ENCODE measurements around the gene SMARCA1. TPM values are rescaled to one million over a fixed set of nuclear protein-coding genes. Genes with fewer than 3 reads are reported as not detected.

Gene SMARCA1
- total RNA-seq, 1 donor from 2014 or later, result 53.8 TPM

- Histone ChIP-seq H3K9ac (ENCODE audit: low read depth in 1 of 3, low read length in 3 of 3) (no peak overlapping the region), H3K4me1 (ENCODE audit: control insufficient read depth in 3 of 3, insufficient read depth in 3 of 3, low read length in 3 of 3) (no peaks in the 10 kb centered on the region), H3K36me3 (ENCODE audit: control insufficient read depth in 3 of 3, insufficient read depth in 3 of 3, low read length in 3 of 3) (peaks cover 0 to 8% (median 6%) of the 10 kb centered on the region in 3 donors), H3K4me3 (ENCODE audit: low read length in 3 of 3) (no peak overlapping the region), H3K27me3 (ENCODE audit: control insufficient read depth in 3 of 3, insufficient read depth in 3 of 3, low read length in 3 of 3) (no peaks in the 10 kb centered on the region), H3K9me3 (ENCODE audit: control insufficient read depth in 3 of 3, low read length in 3 of 3) (no peaks in the 10 kb centered on the region), H3K27ac (ENCODE audit: low read depth, low read length) (no peak overlapping the region)
These were observed 6.9 kb downstream of the SMARCA1 start for GRCh38 chrX:129516402-129516801.

- Histone ChIP-seq H3K36me3 (ENCODE audit: control insufficient read depth in 3 of 3, insufficient read depth in 3 of 3, low read length in 3 of 3) (peaks cover 0 to 8% (median 7%) of the 10 kb centered on the region in 3 donors), H3K9ac (ENCODE audit: low read depth in 1 of 3, low read length in 3 of 3) (no peak overlapping the region), H3K27me3 (ENCODE audit: control insufficient read depth in 3 of 3, insufficient read depth in 3 of 3, low read length in 3 of 3) (no peaks in the 10 kb centered on the region), H3K27ac (ENCODE audit: low read depth, low read length) (no peak overlapping the region), H3K9me3 (ENCODE audit: control insufficient read depth in 3 of 3, low read length in 3 of 3) (no peaks in the 10 kb centered on the region), H3K4me3 (ENCODE audit: low read length in 3 of 3) (no peak overlapping the region), H3K4me1 (ENCODE audit: control insufficient read depth in 3 of 3, insufficient read depth in 3 of 3, low read length in 3 of 3) (no peaks in the 10 kb centered on the region)
These were observed 10.9 kb downstream of the SMARCA1 start for GRCh38 chrX:129512409-129512808.

- no peaks in the 10 kb centered on the region for H3K4me1 ChIP-seq (ENCODE audit: control insufficient read depth in 3 of 3, insufficient read depth in 3 of 3, low read length in 3 of 3)
- no peak overlapping the region for H3K9ac ChIP-seq (ENCODE audit: low read depth in 1 of 3, low read length in 3 of 3)
- H3K9me3 ChIP-seq (ENCODE audit: control insufficient read depth in 3 of 3, low read length in 3 of 3), result no peaks in the 10 kb centered on the region
- H3K36me3 ChIP-seq (ENCODE audit: control insufficient read depth in 3 of 3, insufficient read depth in 3 of 3, low read length in 3 of 3), result peaks cover 0 to 8% (median 7%) of the 10 kb centered on the region in 3 donors
- H3K4me3 ChIP-seq (ENCODE audit: low read length in 3 of 3), result no peak overlapping the region
- H3K27ac ChIP-seq (ENCODE audit: low read depth, low read length), result no peak overlapping the region
- H3K27me3 ChIP-seq (ENCODE audit: control insufficient read depth in 3 of 3, insufficient read depth in 3 of 3, low read length in 3 of 3), result no peaks in the 10 kb centered on the region
These were observed 11.6 kb downstream of the SMARCA1 start for GRCh38 chrX:129511689-129512088.

- no peak overlapping the region for H3K9ac ChIP-seq (ENCODE audit: low read depth in 1 of 3, low read length in 3 of 3)
- no peaks in the 10 kb centered on the region for H3K27me3 ChIP-seq (ENCODE audit: control insufficient read depth in 3 of 3, insufficient read depth in 3 of 3, low read length in 3 of 3)
- H3K9me3 ChIP-seq (ENCODE audit: control insufficient read depth in 3 of 3, low read length in 3 of 3), result no peaks in the 10 kb centered on the region
- no peaks in the 10 kb centered on the region for H3K4me1 ChIP-seq (ENCODE audit: control insufficient read depth in 3 of 3, insufficient read depth in 3 of 3, low read length in 3 of 3)
- H3K36me3 ChIP-seq (ENCODE audit: control insufficient read depth in 3 of 3, insufficient read depth in 3 of 3, low read length in 3 of 3), result peaks cover 0 to 11% (median 7%) of the 10 kb centered on the region in 3 donors
- no peak overlapping the region for H3K27ac ChIP-seq (ENCODE audit: low read depth, low read length)
- H3K4me3 ChIP-seq (ENCODE audit: low read length in 3 of 3), result no peak overlapping the region
These were observed 13.0 kb downstream of the SMARCA1 start for GRCh38 chrX:129510331-129510730.

GRCh38 chrX:129497146-129497843 lies 26.0 kb downstream of the SMARCA1 start:
- no peaks in the 10 kb centered on the region for H3K9me3 ChIP-seq (ENCODE audit: control insufficient read depth in 3 of 3, low read length in 3 of 3)
- H3K4me1 ChIP-seq (ENCODE audit: control insufficient read depth in 3 of 3, insufficient read depth in 3 of 3, low read length in 3 of 3), result no peaks in the 10 kb centered on the region
- H3K27me3 ChIP-seq (ENCODE audit: control insufficient read depth in 3 of 3, insufficient read depth in 3 of 3, low read length in 3 of 3), result no peaks in the 10 kb centered on the region
- no peak overlapping the region for H3K4me3 ChIP-seq (ENCODE audit: low read length in 3 of 3)
- no peak overlapping the region for H3K27ac ChIP-seq (ENCODE audit: low read depth, low read length)
- no peak overlapping the region for H3K9ac ChIP-seq (ENCODE audit: low read depth in 1 of 3, low read length in 3 of 3)
- peaks cover 0 to 23% (median 22%) of the 10 kb centered on the region in 3 donors for H3K36me3 ChIP-seq (ENCODE audit: control insufficient read depth in 3 of 3, insufficient read depth in 3 of 3, low read length in 3 of 3)

GRCh38 chrX:129496625-129497024 lies 26.7 kb downstream of the SMARCA1 start:
- peaks cover 0 to 22% (median 19%) of the 10 kb centered on the region in 3 donors for H3K36me3 ChIP-seq (ENCODE audit: control insufficient read depth in 3 of 3, insufficient read depth in 3 of 3, low read length in 3 of 3)
- no peak overlapping the region for H3K4me3 ChIP-seq (ENCODE audit: low read length in 3 of 3)
- no peak overlapping the region for H3K27ac ChIP-seq (ENCODE audit: low read depth, low read length)
- H3K9ac ChIP-seq (ENCODE audit: low read depth in 1 of 3, low read length in 3 of 3), result no peak overlapping the region
- H3K9me3 ChIP-seq (ENCODE audit: control insufficient read depth in 3 of 3, low read length in 3 of 3), result no peaks in the 10 kb centered on the region
- no peaks in the 10 kb centered on the region for H3K4me1 ChIP-seq (ENCODE audit: control insufficient read depth in 3 of 3, insufficient read depth in 3 of 3, low read length in 3 of 3)
- H3K27me3 ChIP-seq (ENCODE audit: control insufficient read depth in 3 of 3, insufficient read depth in 3 of 3, low read length in 3 of 3), result no peaks in the 10 kb centered on the region

- Histone ChIP-seq H3K9ac (ENCODE audit: low read depth in 1 of 3, low read length in 3 of 3) (no peak overlapping the region), H3K4me3 (ENCODE audit: low read length in 3 of 3) (no peak overlapping the region), H3K4me1 (ENCODE audit: control insufficient read depth in 3 of 3, insufficient read depth in 3 of 3, low read length in 3 of 3) (no peaks in the 10 kb centered on the region), H3K27ac (ENCODE audit: low read depth, low read length) (no peak overlapping the region), H3K36me3 (ENCODE audit: control insufficient read depth in 3 of 3, insufficient read depth in 3 of 3, low read length in 3 of 3) (peaks cover 0 to 23% (median 19%) of the 10 kb centered on the region in 3 donors), H3K27me3 (ENCODE audit: control insufficient read depth in 3 of 3, insufficient read depth in 3 of 3, low read length in 3 of 3) (no peaks in the 10 kb centered on the region), H3K9me3 (ENCODE audit: control insufficient read depth in 3 of 3, low read length in 3 of 3) (no peaks in the 10 kb centered on the region)
These were observed 27.4 kb downstream of the SMARCA1 start for GRCh38 chrX:129495900-129496299.

GRCh38 chrX:129494887-129495286 lies 28.4 kb downstream of the SMARCA1 start:
- no peaks in the 10 kb centered on the region for H3K27me3 ChIP-seq (ENCODE audit: control insufficient read depth in 3 of 3, insufficient read depth in 3 of 3, low read length in 3 of 3)
- H3K36me3 ChIP-seq (ENCODE audit: control insufficient read depth in 3 of 3, insufficient read depth in 3 of 3, low read length in 3 of 3), result peaks cover 0 to 25% (median 16%) of the 10 kb centered on the region in 3 donors
- no peaks in the 10 kb centered on the region for H3K9me3 ChIP-seq (ENCODE audit: control insufficient read depth in 3 of 3, low read length in 3 of 3)
- no peak overlapping the region for H3K4me3 ChIP-seq (ENCODE audit: low read length in 3 of 3)
- no peaks in the 10 kb centered on the region for H3K4me1 ChIP-seq (ENCODE audit: control insufficient read depth in 3 of 3, insufficient read depth in 3 of 3, low read length in 3 of 3)
- no peak overlapping the region for H3K9ac ChIP-seq (ENCODE audit: low read depth in 1 of 3, low read length in 3 of 3)
- no peak overlapping the region for H3K27ac ChIP-seq (ENCODE audit: low read depth, low read length)

- Histone ChIP-seq H3K9me3 (ENCODE audit: control insufficient read depth in 3 of 3, low read length in 3 of 3) (no peaks in the 10 kb centered on the region), H3K27me3 (ENCODE audit: control insufficient read depth in 3 of 3, insufficient read depth in 3 of 3, low read length in 3 of 3) (no peaks in the 10 kb centered on the region), H3K4me3 (ENCODE audit: low read length in 3 of 3) (no peak overlapping the region), H3K36me3 (ENCODE audit: control insufficient read depth in 3 of 3, insufficient read depth in 3 of 3, low read length in 3 of 3) (peaks cover 0 to 25% (median 17%) of the 10 kb centered on the region in 3 donors), H3K9ac (ENCODE audit: low read depth in 1 of 3, low read length in 3 of 3) (no peak overlapping the region), H3K4me1 (ENCODE audit: control insufficient read depth in 3 of 3, insufficient read depth in 3 of 3, low read length in 3 of 3) (no peaks in the 10 kb centered on the region), H3K27ac (ENCODE audit: low read depth, low read length) (no peak overlapping the region)
These were observed 29.6 kb downstream of the SMARCA1 start for GRCh38 chrX:129493643-129494042.

GRCh38 chrX:129490330-129490729 lies 33.0 kb downstream of the SMARCA1 start:
- H3K36me3 ChIP-seq (ENCODE audit: control insufficient read depth in 3 of 3, insufficient read depth in 3 of 3, low read length in 3 of 3), result peaks cover 0 to 21% (median 16%) of the 10 kb centered on the region in 3 donors
- H3K27ac ChIP-seq (ENCODE audit: low read depth, low read length), result no peak overlapping the region
- no peaks in the 10 kb centered on the region for H3K4me1 ChIP-seq (ENCODE audit: control insufficient read depth in 3 of 3, insufficient read depth in 3 of 3, low read length in 3 of 3)
- no peaks in the 10 kb centered on the region for H3K9me3 ChIP-seq (ENCODE audit: control insufficient read depth in 3 of 3, low read length in 3 of 3)
- H3K9ac ChIP-seq (ENCODE audit: low read depth in 1 of 3, low read length in 3 of 3), result no peak overlapping the region
- H3K4me3 ChIP-seq (ENCODE audit: low read length in 3 of 3), result no peak overlapping the region
- H3K27me3 ChIP-seq (ENCODE audit: control insufficient read depth in 3 of 3, insufficient read depth in 3 of 3, low read length in 3 of 3), result no peaks in the 10 kb centered on the region

All from skeletal muscle tissue (tissue), 4 donors.